Measurements from ENCODE around the gene TMEM266.

DNA sequence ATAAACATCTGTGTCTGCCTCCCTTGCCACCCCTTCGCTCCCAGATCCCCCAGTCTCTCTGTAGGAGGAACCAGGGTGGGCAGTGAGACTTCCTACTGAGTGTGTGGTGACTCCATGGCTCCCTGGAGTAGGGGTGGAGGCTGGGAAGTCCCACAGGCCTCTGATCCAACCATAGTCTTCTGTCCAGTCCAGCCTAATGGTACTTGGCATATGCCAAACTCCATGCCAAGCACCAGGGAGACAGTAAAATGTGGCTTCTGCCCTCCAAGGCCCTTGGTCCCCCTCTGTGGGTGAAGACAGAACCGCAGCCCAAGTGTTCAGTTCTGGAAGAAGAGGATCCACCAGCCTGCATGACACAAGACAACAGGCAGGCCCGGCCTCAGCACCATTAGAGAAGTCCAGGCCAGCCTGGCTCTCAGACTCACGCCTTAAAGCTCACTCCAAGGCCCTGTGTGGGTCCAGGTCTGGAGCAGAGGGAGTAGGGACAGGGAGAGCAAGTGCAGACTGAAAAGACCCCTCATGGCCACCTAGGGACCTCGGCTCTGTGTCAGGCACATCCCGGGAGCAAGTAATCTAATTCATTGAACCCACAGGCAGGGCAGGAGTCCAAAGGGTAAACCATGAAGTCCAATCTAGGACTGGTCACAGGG lies 138.8 kb downstream of the TMEM266 start:
- TF ChIP-seq ZNF175 (tag by site-specific recombination; IDR thresholded peaks at IDR 0.05) (no peak), CTCF (tag by site-specific recombination; IDR thresholded peaks at IDR 0.05) (no peak), ZNF248 (tag by site-specific recombination; IDR thresholded peaks at IDR 0.05) (no peak), MEIS1 (CRISPR knock-in tag; IDR thresholded peaks at IDR 0.05; ENCODE audit: borderline replicate concordance) (no peak), YY1 (tag by site-specific recombination; IDR thresholded peaks at IDR 0.05) (no peak), BCL11B (tag by site-specific recombination; IDR thresholded peaks at IDR 0.05; ENCODE audit: low read depth) (no peak), ZNF311 (tag by site-specific recombination; IDR thresholded peaks at IDR 0.05; ENCODE audit: borderline replicate concordance) (no peak), ZNF580 (tag by site-specific recombination; IDR thresholded peaks at IDR 0.05) (no peak), SP2 (tag by site-specific recombination; IDR thresholded peaks at IDR 0.05) (no peak), ELK4 (IDR thresholded peaks at IDR 0.05; ENCODE audit: borderline replicate concordance, low read depth, low read length) (no peak), PRDM10 (tag by site-specific recombination; IDR thresholded peaks at IDR 0.05) (no peak)
